ENCODE data around the gene ZNF345. TPM values are rescaled to one million over a fixed set of nuclear protein-coding genes. Genes with fewer than 3 reads are reported as not detected.

ZNF345 gene
- total RNA-seq, 2 donors from 2014 or later, result 2.3 to 2.9 TPM

DNA sequence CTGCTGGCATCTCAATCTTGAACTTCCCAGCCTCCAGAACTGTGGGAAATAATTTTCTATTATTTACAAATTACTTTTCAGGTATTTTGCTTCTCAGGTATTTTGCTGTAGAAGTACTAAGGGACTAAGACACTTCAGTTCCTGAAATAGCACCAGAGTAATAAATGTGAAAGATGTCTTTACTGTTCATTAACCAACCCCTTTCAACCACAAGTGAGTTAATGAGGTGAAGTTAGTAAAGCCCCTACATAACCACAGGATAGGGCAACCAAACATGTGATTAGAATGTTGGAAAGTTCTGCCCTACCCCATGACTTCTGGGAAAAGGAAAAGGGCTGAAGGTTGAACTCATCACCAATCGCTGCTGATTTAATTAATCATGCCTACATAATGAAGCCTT lies 2.7 kb upstream of the ZNF345 start:
- H3K4me1 ChIP-seq, result peaks cover 5% of the 10 kb centered on the region
- DNase-seq, result no peak
- intact Hi-C loops (cut with DNase I), result no loop called here
- H3K4me3 ChIP-seq, result no peak overlapping the region
- H3K36me3 ChIP-seq, result no peaks in the 10 kb centered on the region
- no peak overlapping the region for H3K27ac ChIP-seq
- no peaks in the 10 kb centered on the region for H3K9me3 ChIP-seq
- no peak overlapping the region for H3K9ac ChIP-seq (ENCODE audit: low read depth in 2 of 2, low read length in 2 of 2)
- no peaks in the 10 kb centered on the region for H3K27me3 ChIP-seq
- TF ChIP-seq, protein P1, sequence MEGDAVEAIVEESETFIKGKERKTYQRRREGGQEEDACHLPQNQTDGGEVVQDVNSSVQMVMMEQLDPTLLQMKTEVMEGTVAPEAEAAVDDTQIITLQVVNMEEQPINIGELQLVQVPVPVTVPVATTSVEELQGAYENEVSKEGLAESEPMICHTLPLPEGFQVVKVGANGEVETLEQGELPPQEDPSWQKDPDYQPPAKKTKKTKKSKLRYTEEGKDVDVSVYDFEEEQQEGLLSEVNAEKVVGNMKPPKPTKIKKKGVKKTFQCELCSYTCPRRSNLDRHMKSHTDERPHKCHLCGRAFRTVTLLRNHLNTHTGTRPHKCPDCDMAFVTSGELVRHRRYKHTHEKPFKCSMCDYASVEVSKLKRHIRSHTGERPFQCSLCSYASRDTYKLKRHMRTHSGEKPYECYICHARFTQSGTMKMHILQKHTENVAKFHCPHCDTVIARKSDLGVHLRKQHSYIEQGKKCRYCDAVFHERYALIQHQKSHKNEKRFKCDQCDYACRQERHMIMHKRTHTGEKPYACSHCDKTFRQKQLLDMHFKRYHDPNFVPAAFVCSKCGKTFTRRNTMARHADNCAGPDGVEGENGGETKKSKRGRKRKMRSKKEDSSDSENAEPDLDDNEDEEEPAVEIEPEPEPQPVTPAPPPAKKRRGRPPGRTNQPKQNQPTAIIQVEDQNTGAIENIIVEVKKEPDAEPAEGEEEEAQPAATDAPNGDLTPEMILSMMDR (IDR thresholded peaks at IDR 0.05), result no peak

DNA sequence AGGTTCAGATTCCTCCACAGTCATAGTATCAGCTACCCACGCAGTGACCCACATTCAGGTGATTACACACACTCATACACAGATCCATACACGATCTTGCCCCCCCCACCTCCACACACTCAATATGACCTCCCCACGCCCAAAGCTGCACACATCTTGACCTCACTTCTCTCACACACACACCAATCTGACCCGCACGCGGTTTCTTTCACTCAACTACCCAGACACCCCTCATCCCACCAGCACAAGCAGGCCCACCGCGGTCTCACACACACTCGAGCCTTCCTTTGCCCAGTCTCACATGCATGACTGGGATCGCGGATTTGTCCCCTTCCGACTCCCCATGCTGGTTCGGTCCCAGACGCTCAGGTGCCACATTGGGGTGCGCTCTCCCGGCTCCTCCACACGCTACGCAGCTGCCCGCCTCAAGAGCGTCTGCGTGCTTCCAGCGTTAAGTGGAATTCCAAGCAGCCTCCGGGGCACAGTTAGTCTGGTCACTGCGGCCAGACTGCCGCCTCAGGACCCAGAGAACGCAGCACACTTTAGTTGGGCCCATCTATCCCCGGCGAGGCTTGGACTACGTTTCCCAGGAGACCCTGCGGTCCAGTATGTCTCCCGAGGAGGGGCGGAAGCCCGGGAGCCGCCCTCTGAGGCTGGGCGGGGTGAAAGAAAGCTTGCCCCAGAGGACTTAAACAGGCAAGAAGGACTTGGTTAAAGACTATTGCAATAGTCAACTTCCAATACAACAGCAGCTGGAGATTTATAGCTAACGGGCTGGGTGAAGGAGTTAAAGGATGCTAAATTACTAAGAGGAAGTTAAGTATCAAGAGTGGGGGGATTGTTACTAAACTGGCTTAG lies 746 bp upstream of the ZNF345 start:
- Histone ChIP-seq H3K9me3 (no peaks in the 10 kb centered on the region), H3K4me3 (peak overlapping the region; percentile 72), H3K36me3 (no peaks in the 10 kb centered on the region), H3K27me3 (no peaks in the 10 kb centered on the region), H3K4me1 (peaks cover 5% of the 10 kb centered on the region), H3K27ac (peak overlapping the region; percentile 90), H3K9ac (ENCODE audit: low read depth in 2 of 2, low read length in 2 of 2) (peak overlapping the region; percentile 82 to 93)
- TF ChIP-seq, protein P1 (IDR thresholded peaks at IDR 0.05), result no peak
- intact Hi-C loops (cut with DNase I), result loop anchor here (5.0 kb wide), 1 partner anchor 163 kb away; the partner anchor contains the start of gene ZNF567
- DNase-seq, result peak; percentile 95

DNA sequence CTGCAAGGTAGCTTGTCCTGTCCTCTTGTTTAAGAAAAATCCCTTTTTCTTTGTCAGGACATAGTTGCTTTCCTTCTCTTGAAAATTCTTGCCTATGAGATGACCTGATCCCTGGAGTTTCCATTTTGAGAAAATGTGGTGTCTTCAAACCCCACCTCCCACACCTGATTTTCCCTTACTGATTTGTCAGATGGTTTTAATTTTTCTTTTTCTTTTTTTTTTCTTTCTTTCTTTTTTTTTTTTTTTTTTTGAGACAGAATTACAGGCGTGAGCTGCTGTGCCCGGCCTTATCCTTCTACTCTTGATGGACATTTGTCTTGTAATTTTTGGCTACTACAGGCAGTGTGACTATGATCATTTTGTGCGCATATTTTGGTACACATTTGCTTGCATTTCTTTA lies 1.2 kb downstream of the ZNF345 start:
- H3K9me3 ChIP-seq, result no peaks in the 10 kb centered on the region
- H3K27ac ChIP-seq, result no peak overlapping the region
- no peaks in the 10 kb centered on the region for H3K36me3 ChIP-seq
- H3K4me1 ChIP-seq, result peaks cover 5% of the 10 kb centered on the region
- DNase-seq, result no peak
- intact Hi-C loops (cut with DNase I), result loop anchor here (5.0 kb wide), 1 partner anchor 165 kb away; the partner anchor contains the start of gene ZNF567
- no peak overlapping the region for H3K9ac ChIP-seq (ENCODE audit: low read depth in 2 of 2, low read length in 2 of 2)
- H3K27me3 ChIP-seq, result no peaks in the 10 kb centered on the region
- TF ChIP-seq, protein P1 (IDR thresholded peaks at IDR 0.05), result no peak
- H3K4me3 ChIP-seq, result no peak overlapping the region

DNA sequence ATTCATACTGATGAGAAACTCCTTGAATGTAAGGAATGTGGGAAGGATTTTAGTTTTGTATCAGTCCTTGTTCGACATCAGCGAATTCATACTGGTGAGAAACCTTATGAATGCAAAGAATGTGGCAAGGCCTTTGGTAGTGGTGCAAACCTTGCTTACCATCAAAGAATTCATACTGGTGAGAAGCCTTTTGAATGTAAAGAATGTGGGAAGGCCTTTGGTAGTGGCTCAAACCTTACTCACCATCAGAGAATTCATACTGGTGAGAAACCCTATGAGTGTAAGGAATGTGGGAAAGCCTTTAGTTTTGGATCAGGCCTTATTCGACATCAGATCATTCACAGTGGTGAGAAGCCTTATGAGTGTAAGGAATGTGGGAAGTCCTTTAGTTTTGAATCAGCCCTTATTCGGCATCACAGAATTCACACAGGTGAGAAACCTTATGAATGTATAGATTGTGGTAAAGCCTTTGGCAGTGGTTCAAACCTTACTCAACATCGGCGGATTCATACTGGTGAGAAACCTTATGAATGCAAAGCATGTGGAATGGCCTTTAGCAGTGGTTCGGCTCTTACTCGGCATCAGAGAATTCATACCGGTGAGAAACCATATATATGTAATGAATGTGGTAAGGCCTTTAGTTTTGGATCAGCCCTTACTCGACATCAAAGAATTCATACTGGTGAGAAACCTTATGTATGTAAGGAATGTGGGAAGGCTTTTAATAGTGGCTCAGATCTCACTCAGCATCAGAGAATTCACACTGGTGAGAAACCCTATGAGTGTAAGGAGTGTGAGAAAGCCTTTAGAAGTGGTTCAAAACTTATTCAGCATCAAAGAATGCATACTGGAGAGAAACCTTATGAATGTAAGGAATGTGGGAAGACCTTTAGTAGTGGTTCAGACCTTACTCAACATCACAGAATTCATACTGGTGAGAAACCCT lies 26.6 kb downstream of the ZNF345 start:
- peaks cover 9% of the 10 kb centered on the region for H3K9me3 ChIP-seq
- DNase-seq, result no peak
- TF ChIP-seq, protein P1 (IDR thresholded peaks at IDR 0.05), result no peak
- H3K36me3 ChIP-seq, result no peaks in the 10 kb centered on the region
- intact Hi-C loops (cut with DNase I), result no loop called here
- no peak overlapping the region for H3K4me3 ChIP-seq
- H3K27me3 ChIP-seq, result no peaks in the 10 kb centered on the region
- no peak overlapping the region for H3K9ac ChIP-seq (ENCODE audit: low read depth in 2 of 2, low read length in 2 of 2)
- no peaks in the 10 kb centered on the region for H3K4me1 ChIP-seq
- H3K27ac ChIP-seq, result no peak overlapping the region

DNA sequence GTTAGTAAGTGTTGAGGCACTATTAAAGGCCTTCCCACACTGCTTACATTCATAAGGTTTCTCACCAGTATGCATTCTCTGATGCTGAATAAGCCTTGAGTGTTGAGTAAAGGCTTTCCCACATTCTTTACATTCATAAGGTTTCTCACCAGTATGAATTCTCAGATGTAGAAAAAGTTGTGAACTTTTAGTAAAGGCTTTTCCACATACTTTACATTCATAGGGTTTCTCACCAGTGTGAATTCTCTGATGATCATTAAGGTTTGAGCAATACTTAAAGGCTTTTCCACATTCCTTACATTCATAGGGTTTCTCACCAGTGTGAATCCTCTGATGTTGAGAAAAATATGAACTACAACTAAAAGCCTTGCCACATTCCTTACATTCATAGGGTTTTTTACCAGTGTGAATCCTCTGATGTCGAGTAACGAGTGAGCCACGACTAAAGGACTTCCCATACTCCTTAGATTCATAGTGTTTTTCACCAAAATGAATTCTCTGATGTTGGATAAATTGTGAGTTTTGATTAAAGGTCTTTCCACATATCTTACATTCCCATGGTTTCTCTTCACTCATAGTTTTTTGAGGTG lies 41.2 kb downstream of the ZNF345 start:
- Histone ChIP-seq H3K9me3 (peaks cover 16% of the 10 kb centered on the region), H3K27ac (no peak overlapping the region), H3K36me3 (no peaks in the 10 kb centered on the region), H3K9ac (ENCODE audit: low read depth in 2 of 2, low read length in 2 of 2) (no peak overlapping the region), H3K4me1 (no peaks in the 10 kb centered on the region), H3K27me3 (no peaks in the 10 kb centered on the region), H3K4me3 (no peak overlapping the region)
- DNase-seq, result no peak
- TF ChIP-seq, protein P1 (IDR thresholded peaks at IDR 0.05), result no peak
- intact Hi-C loops (cut with DNase I), result no loop called here
